ENCODE measurements around the gene TTN. TPM values are rescaled to one million over a fixed set of nuclear protein-coding genes. Genes with fewer than 3 reads are reported as not detected.

Gene TTN
- total RNA-seq, 1 experiment from 2014 or later = 0.13 TPM

- DNase-seq (ENCODE audit: low read depth, low spot score) (no peak), ATAC-seq (no peak)
- TF ChIP-seq TCF7L2 (IDR thresholded peaks at IDR 0.05; ENCODE audit: low read depth, low read length) (no peak), POLR2AphosphoS5 (IDR thresholded peaks at IDR 0.05; ENCODE audit: low read depth, low read length) (no peak), REST (IDR thresholded peaks at IDR 0.05; ENCODE audit: insufficient read depth in 1 of 2, low read depth in 2 of 2, low read length in 1 of 2) (no peak), SIN3A (IDR thresholded peaks at IDR 0.05; ENCODE audit: borderline replicate concordance, insufficient read depth, low read depth, low read length) (no peak), CTCF (IDR thresholded peaks at IDR 0.05) (no peak)
- Histone ChIP-seq H3K36me3 (ENCODE audit: control insufficient read depth, insufficient read depth, low read length) (peaks cover 12% of the 10 kb centered on the region), H3K27me3 (ENCODE audit: control insufficient read depth, insufficient read depth, low read length) (no peaks in the 10 kb centered on the region), H3K4me1 (ENCODE audit: control insufficient read depth, insufficient read depth, low read length) (no peaks in the 10 kb centered on the region), H3K27ac (ENCODE audit: low read length) (no peak overlapping the region), H3K9me3 (ENCODE audit: control insufficient read depth, insufficient read depth, low read depth, low read length) (no peaks in the 10 kb centered on the region), H3K4me3 (ENCODE audit: low read depth in 2 of 2, low read length in 2 of 2) (no peak overlapping the region)
- CTCF ChIA-PET = no interaction called here
- no TSS peak for BruUV-seq (replicated peaks)
- POLR2A ChIA-PET = interaction anchor here (0.6 kb wide), 1 partner anchor 14 kb away, joined by 3 read pairs; no protein-coding TSS in a partner anchor
- intact Hi-C loops (cut with micrococcal nuclease; ENCODE audit: unreplicated experiment) = no loop called here
- in situ Hi-C loops (cut with HindIII; ENCODE audit: low pct_unique_long_range_greater_than_20kb, low sequenced_read_pairs) = no loop called here
Measured at GRCh38 chr2:178506949-178507348, 300.3 kb downstream of the TTN start.

- no peak overlapping the region for H3K27ac ChIP-seq (ENCODE audit: low read length)
- peaks cover 16% of the 10 kb centered on the region for H3K36me3 ChIP-seq (ENCODE audit: control insufficient read depth, insufficient read depth, low read length)
- no peaks in the 10 kb centered on the region for H3K9me3 ChIP-seq (ENCODE audit: control insufficient read depth, insufficient read depth, low read depth, low read length)
- TF ChIP-seq POLR2AphosphoS5 (IDR thresholded peaks at IDR 0.05; ENCODE audit: low read depth, low read length) (no peak), REST (IDR thresholded peaks at IDR 0.05; ENCODE audit: insufficient read depth in 1 of 2, low read depth in 2 of 2, low read length in 1 of 2) (no peak)
- no peak for DNase-seq (ENCODE audit: low read depth, low spot score)
- no peaks in the 10 kb centered on the region for H3K27me3 ChIP-seq (ENCODE audit: control insufficient read depth, insufficient read depth, low read length)
- CTCF ChIA-PET = no interaction called here
- H3K4me3 ChIP-seq (ENCODE audit: low read depth in 2 of 2, low read length in 2 of 2) = no peak overlapping the region
- H3K4me1 ChIP-seq (ENCODE audit: control insufficient read depth, insufficient read depth, low read length) = no peaks in the 10 kb centered on the region
- ATAC-seq = no peak
- intact Hi-C loops (cut with micrococcal nuclease; ENCODE audit: unreplicated experiment) = no loop called here
- POLR2A ChIA-PET = interaction anchor here (0.6 kb wide), 1 partner anchor 13 kb away, joined by 3 read pairs; no protein-coding TSS in a partner anchor
- in situ Hi-C loops (cut with HindIII; ENCODE audit: low pct_unique_long_range_greater_than_20kb, low sequenced_read_pairs) = no loop called here
- BruUV-seq (replicated peaks) = no TSS peak
Measured at GRCh38 chr2:178506524-178506923, 300.7 kb downstream of the TTN start.

All from Panc1 (cell line).